Jurkat, Clone E6-1 (cell line): Measurements from ENCODE around the gene PCNX2.
A peak's percentile ranks its signal among the peaks of the same experiment; 100 is the strongest.

Source experiments
- DNase-seq: peaks from one replicate; pipeline ENCODE4 v3.0.0-alpha.2; 2011; ENCODE audit warnings: low read depth, low spot score
- H3K4me3 ChIP-seq: 2 replicates; pipeline ENCODE4 v1.5.1; 2011; ENCODE audit warnings: mild to moderate bottlenecking, low read length, control low read depth, moderate library complexity

The PCNX2 gene

DNA sequence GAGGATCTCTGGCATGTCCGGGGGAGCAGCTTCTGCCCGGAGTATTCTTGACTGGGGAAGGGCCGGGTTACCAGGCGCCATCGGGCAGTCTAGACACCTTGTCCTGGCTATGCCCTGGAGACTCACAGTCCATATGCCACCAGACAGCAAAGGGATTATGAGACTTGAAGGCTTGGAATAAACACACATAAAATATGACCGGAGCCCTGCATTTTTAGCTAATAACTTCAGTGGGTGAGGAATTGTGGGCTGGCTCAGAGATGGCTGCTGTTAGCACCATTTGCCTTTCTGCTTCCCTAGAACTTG, 329.7 kb downstream of the PCNX2 start:
- DNase-seq = no peak
- H3K4me3 ChIP-seq = no peak overlapping the region

DNA sequence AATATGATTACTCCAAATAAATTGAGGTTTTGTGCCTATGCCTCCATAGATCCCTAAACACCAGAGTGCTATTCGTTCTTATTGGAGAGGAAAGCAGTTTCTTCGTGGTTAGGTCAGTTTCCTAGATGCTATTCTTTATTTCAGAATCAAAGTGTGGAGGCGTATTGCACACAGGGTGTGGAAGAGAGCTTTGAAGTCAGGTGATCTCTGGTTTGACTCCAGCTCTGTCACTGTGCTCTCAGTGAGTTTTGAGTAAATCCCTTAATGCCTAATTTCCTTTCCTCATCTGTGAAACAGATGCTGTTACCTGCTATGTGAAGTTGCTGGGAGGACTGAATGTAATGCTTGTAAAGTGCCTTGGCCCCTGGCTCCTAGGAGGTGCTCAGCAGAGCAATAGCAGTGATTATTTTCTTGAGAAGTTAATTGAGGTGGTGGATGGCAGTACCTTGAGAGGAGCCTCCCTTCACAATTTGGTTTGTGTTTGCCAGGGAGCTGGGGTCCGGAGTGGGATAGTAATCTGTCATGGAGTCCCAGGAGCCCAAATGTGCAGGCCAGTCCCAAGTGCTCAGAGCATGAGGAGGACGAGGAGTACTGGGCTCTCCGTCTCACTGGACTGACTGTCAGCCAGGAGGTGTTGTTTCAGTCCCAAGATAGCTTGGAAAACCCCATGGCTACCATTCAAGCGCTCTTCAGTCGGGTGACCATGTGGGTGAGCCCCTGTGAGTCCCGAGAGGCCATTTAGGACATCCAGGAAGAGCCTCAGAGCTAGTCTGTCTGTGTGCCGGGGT, 330.2 kb downstream of the PCNX2 start:
- H3K4me3 ChIP-seq = no peak overlapping the region
- peak; percentile 72 for DNase-seq

DNA sequence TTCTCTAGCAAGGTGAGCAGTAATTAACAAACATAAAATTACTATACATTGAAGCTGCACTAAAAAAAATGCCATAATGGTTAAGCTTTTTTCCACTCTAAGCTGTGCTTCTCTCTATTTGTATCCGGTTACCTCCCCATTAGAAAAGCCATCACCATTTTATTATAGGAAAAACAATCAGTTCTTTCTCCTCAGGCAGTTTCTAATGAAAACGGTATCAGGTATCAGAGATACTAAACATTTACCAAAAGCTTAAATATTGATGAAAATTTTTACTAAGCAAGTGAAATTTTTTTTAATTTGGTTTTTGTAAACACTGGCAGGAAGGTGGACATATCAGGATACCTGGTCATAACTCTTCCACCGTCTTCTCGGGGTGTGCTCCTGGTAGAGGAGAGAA, 330.9 kb downstream of the PCNX2 start:
- DNase-seq = no peak
- no peak overlapping the region for H3K4me3 ChIP-seq

DNA sequence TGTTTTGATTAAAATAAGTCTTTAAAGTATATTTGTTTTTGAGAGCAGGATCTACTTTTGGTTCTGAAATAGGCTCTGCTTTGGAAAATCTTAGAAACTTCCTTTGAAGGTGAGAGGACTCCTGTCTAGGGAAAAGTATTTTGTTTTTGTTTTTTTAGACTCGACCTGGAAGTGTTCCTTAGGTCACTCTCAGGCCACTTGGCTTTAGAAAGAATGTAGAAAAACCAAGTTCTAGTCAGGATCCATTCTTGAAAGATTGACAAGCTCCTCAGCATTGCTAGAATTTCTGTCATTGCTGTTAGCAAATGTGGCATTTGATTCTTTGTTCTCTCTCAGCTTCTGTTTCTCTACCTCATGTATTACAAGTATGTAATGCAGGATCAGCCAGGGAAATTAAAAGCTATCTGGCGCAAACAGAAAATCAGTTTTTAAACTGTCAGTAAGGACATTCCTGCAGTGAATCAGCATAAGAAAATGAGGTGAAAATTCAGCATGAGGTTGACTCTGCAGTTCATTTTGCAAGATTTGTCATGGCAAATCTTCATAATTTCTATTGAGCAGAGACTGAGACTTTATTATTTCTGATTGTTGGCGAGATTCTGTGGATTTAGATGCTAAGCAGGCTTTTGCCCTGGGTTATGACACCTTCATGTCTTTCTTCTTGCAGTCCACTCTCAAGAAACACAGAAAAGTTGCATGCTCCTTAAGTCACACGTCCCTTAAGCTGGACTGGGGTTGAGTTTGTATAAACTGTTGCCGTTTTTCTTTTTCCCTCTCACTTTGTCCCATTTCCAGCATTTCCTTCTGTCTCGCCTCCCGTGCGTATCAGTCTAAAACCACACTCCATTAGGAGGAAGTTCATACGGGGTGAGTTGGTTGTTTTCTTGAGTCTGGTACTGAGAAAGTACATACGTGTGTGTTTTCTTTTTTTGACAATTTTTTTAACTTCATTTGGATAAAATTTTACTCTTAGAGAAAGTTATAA, 332.5 kb downstream of the PCNX2 start:
- peak overlapping the region; percentile 3; the same call in 1 of the 2 replicates for H3K4me3 ChIP-seq
- DNase-seq = no peak

DNA sequence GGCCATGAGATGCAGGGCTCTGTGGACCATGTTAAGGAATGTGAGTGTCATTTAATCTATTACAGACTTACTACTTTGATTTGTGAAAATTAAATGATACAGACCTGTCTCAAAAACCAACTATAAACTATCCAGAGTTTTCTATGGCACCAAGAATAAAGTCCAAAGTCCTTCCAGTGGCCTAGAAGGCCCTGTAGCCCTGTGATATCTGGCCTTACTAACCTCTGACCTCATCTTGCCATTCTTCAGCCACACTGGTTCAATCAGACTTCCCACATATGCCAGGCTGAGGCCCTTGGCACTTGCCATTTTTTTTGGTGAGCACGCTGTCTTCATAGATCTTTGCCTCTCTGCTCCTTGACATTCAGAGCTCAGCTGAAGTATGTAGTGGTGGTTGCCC, 337.5 kb downstream of the PCNX2 start:
- DNase-seq = no peak
- H3K4me3 ChIP-seq = no peak overlapping the region

DNA sequence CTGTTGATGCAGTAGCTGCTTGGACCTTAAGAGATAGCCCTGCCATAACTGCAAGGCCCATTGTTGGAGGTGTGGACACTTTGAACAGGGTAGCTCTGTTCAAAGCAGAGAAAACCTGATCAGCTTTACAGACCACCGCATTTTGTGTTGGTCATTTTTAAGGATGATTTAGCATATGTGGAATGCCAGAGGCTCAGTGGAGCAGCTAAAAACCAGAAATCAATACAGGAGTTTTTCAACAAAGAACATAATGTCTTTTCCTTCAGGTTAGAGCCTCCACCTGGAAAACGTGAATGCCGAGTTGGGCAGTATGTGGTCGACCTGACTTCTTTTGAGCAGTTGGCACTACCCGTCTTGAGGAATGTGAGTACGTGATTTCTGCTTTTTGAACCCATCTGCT, 339.4 kb downstream of the PCNX2 start:
- DNase-seq = no peak

DNA sequence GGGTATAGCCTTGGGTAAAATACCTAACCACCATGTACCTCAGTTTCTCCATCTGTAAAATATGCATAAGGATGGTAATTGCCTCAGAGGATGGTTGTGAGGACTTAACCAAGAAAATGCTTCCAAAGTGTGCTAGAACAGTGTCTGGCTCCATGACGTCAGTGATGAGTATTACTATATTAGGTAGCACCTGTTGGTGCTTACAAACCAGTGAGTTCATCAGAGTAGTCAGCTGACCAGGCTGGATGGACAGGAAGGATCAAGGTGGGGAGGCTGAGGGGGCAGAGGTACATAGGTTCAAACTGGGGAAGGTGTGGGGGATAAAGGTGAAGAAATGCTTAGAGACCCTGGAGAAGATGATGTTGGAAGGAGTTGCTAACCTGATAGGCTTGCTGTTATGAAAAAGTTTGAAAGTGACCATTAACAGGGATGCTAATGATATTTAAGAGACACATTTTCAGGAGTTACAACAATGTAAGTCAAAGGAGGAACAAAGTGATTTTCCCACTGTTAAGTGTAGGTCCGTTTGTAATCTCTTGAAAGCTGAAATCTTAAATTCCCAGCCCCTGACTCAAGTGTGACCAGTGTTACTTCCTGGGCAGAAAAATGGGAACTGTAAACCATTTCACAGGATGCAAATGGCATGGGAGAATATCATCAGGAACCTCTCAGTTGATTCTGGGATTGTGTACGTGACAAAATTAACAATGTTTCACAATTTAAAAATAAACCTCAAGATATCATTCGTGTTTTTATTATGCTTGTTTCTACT, 340.7 kb downstream of the PCNX2 start:
- no peak for DNase-seq

More for the DNA sequence above, 339.4 kb downstream of the PCNX2 start:
- H3K4me3 ChIP-seq = no peak overlapping the region

DNA sequence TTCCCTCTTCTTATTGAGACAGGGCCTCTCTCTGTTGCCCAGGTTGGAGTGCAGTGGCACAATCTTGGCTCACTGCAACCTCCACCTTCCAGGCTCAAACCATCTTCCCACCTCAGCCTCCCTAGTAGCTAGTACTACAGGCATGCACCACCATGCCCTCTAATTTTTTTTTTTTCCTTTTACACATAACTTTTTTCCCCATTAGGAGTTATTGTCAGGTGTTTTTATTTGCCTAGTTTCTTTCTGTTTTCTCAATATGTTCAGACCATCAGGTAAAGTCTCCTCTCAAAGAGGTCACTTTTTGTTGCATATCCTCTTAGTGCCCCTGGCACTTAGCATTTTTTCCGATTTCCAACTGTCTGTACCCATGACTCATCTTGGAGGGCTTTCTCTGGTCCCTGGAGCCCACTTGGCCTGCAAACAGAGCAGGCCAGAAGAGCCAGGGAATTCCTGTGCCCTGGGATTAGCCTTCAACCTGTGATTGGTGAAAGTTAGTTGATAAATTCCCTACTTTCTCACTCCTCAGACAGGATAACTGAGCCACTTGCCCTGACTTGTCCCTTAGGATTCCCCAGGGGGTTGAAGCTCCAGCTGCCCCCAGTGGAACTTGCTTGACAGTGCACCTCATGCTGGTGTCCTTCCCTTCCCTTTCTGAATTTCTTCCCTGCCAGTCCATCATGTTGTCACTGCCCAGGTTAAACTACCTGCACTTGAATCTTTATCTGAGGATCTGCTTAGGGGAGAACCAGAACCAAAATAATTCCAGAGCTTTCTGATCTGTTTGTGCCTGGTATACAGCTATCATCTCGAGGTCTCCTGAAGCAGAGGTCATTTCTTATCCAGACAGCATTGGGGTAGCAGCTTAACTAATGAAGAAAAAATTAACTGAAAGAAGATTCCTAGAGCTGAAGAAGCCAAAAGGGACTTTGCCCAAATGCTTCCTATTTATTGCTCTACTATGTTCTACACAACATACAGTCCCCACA, 342.7 kb downstream of the PCNX2 start:
- no peak for DNase-seq
- H3K4me3 ChIP-seq = no peak overlapping the region

More for the DNA sequence above, 340.7 kb downstream of the PCNX2 start:
- H3K4me3 ChIP-seq = no peak overlapping the region

DNA sequence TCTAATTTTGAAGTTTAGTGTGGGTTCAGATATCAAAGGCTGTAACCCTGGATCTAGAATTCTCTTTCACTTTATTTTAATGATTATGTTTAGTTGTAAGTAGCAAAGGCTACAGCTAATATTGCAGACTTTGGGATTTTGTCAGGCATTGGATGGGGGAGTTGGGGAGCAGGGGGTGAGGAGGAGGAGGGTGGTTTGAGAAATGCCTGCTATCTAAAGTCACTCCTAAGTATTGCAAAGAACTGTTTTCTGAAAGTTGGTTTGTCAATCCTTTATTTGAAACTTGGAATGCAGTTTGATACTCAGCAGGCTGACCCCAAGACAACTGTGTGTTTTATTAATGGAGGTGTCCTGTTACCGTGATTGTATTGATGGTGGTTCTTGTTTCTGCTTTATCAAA, 343.9 kb downstream of the PCNX2 start:
- peak overlapping the region; percentile 83 for H3K4me3 ChIP-seq
- DNase-seq = no peak

DNA sequence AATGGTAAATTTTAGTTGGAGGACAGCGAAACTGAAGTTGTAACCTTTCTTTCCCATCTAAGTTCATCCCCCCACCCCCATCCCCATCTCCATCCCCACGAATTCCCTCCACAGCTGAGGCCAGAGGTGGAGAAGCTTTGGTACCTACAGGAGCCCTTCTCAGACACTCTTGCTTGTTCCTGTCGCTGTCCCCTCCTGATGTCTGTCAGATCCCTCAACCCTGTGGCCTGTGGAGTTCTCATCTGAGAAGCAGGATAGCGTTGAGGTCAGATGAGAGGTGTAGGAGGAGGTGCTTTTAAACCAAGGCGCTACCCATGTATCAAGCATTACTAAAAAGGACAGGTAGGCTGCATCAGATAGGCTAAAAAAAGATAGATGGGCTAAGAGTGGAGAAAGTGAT, 344.3 kb downstream of the PCNX2 start:
- DNase-seq = peak; percentile 62
- peak overlapping the region; percentile 83 for H3K4me3 ChIP-seq

DNA sequence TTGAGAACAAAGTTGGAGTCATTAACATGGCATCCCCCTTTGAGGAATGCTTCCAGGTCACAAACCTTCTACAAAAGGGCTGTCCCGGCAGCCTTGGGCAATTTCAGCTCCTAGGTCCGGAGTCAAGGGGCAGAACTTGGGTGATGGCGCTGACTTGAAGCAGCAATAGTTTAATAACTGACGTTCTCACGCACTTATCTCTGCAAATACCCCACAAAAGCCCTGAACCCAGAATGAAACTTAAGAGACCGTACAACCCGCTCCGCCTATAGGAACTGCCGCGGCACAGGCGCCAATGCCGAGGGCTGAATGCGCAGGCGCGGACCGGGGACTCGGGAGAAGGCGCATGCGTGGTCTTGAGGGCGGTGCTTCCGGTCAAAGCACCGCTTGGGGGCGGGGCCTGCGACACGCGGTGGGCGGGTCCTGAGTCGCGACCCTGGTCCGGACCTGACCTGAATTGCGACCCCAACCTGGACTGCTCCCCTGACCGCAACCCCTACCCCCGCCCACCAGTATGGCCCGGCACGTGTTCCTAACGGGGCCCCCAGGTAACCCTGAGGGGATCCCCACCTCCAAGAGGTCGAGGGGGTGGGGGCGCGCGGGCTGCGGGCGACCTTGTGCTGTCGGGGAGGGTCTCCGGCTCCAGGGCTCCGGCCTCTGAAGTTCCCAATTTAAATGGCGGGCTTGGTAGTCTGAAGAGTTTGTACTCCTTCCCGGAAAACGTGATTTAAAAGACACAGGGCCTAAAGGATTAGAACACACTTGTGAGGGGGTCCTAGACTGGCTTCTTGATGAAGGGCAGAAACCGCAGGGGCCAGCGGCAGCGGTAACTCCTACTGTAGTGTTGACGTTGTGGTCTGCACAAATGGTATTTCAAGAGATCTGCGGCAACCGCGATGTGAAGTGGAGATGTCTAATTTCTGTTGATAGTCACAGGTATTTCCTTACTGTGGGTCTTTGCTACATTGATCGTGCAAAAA, 345.0 kb downstream of the PCNX2 start, which contains the start of gene NTPCR:
TSS of gene NTPCR (plus strand) at position 415 of the 980 bp plus-strand sequence. CDS start at position 515, 100 bp downstream.
- peak within 1 kb of the TSS; percentile 83 for H3K4me3 ChIP-seq
- peak; percentile 91 for DNase-seq

DNA sequence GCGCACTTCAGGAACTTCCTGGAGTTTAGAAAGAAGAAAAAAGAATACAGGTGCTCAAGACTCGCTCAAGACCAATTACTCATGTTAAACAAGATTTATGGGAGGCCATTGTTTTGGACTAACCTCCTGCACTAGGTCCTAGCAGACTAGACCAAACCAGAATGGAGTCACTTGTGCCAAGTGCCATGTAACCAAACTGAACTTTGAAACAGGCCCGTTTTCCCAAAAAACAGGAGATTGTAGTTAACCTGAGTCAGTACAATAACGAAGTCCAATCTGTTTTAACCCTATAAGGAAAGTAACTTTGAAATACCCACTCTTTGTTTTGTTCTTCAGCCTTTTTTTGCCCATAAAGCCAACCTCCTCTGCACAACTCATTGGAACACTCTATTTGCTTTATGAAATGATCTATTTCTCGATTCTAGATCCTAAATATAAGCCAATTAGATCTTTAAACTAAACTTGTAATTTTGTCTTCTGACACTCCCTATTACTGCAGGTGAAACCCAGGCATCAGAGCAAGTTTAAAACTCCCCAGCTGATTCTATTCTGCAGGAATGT, 345.8 kb downstream of the PCNX2 start:
- H3K4me3 ChIP-seq = peak overlapping the region; percentile 83
- no peak for DNase-seq

DNA sequence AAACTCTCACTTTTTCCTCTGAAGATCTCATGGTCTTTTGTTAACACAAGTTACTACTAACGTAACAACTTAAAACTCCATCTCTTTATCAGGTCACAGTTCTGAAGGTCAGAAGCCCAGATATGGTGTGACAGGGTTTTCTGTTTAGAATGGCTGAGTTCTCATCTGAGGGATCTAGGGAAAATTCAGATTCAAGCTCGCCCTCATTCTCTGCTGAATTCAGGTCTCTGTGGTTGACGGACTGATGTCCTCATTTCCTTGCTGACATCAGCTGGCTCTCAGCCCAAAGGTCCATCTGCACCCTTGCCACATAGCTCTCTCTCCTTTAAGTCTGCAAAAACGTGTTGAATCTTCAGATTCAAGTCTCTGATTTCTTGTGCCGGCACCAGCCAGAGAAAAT, 351.2 kb downstream of the PCNX2 start:
- no peak overlapping the region for H3K4me3 ChIP-seq
- DNase-seq = no peak

DNA sequence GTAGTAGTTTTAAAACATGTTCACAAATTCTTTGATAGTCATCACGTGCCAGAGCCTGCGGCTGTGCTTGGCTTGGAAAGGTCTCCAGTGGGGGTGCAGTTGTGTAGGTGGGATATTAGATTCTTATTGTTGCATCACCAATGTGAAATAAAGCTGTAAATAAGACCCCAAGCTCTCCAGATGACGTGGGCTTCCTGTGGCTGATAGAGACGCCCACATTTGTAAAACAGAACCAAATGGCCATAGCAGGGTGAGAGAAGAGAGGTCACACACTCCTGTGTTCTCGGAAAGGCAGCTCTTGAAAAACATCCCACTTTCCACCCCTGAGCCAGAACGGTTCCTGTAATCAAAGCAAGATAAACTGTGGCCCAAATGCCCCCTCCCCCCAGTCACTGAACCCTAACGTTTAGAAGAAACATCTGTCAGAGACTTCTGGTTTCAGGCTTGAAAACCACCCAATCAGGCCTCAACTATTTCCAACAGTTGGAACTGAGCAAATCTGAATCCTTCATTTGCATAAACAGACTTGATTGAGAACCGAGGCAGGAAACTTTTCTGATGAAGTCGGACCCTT, 351.8 kb downstream of the PCNX2 start:
- no peak overlapping the region for H3K4me3 ChIP-seq
- no peak for DNase-seq

DNA sequence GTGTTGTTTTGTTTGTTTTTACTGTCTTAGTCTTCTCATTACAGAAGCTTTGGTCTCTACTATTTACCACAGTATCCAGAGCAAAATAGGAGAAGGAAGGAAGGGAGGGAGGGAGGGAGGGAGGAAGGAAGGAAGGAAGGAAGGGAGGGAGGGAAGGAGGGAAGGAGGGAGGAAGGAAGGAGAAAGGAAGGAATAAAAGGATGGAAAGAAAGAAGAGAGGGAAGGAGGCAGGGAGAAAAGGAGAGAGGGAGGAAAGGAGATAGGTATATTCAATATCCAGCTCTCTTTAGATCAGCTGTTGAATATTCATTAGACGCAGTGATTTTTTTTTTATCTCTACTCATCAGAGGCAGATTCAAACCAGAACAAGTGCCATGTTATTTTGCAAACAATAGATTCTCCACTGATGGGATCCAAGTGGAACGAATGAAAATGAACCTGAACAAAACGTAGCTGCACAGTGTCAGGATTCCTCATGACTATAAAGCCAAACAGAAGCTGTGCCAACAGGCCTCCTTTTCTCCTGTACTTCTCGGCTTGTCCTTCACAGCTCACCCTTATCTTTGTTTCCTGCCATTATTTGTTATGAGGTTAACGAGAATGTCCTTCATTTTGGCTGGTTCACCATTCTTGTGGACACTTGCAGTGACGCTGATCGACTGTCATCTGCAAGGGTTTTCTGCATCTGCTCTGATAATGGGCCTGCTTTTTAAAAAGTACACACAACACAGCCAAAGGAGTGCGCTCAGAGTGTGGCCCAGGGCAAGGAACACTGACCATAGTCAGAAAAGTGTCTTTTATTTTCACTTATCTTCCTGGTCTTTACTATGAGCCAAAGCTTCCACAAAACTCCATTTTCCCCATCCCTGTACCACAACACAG, 352.9 kb downstream of the PCNX2 start:
- H3K4me3 ChIP-seq = no peak overlapping the region
- DNase-seq = no peak

DNA sequence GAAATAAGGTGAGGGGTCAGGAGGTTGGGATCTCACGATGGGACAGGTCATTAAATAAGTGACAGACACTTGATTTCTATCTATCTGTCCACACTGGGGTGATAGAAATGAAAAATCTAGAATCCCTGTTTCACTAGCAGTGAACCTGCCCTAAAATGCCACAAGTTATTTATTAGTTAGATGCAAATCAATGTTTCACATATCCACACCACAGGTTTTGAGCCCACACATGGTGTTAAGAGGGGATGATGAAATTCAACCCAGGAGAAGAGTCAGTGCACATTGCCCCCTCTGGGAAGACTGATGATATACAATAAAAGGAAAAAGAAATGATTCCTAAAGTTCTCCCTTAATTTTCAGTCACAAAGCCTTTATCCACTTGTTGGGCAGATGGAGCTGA, 355.3 kb downstream of the PCNX2 start:
- DNase-seq = no peak
- H3K4me3 ChIP-seq = no peak overlapping the region
